HEK293T (cell line): ENCODE results near the gene PYY.

Experiments used
- FOXM1 ChIP-seq: fragments of 450-650 bp; IDR thresholded peaks from 2 replicates; pipeline ENCODE4 v1.6.1; 2017; ENCODE audit warnings: mild to moderate bottlenecking, borderline replicate concordance
- L3MBTL2 ChIP-seq: fragments of 450-650 bp; conservative IDR thresholded peaks from 2 replicates; pipeline ENCODE4 v1.6.1; 2016; ENCODE audit warnings: mild to moderate bottlenecking
- SP1 ChIP-seq: fragments of 450-650 bp; IDR thresholded peaks from 2 replicates; pipeline ENCODE4 v1.6.1; 2017
- TARDBP ChIP-seq: fragments of 450-650 bp; IDR thresholded peaks from 2 replicates; pipeline ENCODE4 v1.6.1; 2016

GRCh38 chr17:43905400-43905984 lies 48.2 kb downstream of the PYY start:
- TF ChIP-seq L3MBTL2 (no peak), FOXM1 (no peak), SP1 (no peak), TARDBP (no peak)
